NCI-H1694 (cell line): ENCODE results near the gene RPL13.
A peak's percentile ranks its signal among the peaks of the same experiment; 100 is the strongest.
"Not testable (repeated sequence)": the region's sequence is repeated elsewhere in the genome, so short reads cannot be mapped to it uniquely, and the experiment has no call there.

Source experiments
- DNase-seq: peaks from one replicate; lab custom pipeline; 2025; lab: John Stamatoyannopoulos, UW

Gene RPL13

DNA sequence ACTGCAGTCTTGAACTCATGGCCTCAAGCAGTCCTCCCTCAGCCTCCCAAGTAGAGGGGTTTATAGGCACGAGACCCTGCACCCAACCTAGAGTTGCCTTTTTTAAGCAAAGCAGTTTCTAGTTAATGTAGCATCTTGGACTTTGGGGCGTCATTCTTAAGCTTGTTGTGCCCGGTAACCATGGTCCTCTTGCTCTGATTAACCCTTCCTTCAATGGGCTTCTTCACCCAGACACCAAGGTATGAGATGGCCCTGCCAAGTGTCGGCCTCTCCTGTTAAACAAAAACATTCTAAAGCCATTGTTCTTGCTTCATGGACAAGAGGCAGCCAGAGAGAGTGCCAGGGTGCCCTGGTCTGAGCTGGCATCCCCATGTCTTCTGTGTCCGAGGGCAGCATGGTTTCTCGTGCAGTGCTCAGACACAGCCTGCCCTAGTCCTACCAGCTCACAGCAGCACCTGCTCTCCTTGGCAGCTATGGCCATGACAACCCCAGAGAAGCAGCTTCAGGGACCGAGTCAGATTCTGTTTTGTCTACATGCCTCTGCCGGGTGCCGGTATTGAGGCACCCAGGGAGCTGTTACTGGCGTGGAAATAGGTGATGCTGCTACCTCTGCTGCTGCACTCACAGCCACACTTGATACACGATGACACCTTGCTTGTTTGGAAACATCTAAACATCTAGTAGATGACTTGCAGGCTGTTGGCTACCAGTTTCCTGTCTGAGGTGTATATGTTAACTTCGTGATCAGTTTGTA lies 3.3 kb downstream of the RPL13 start:
- DNase-seq, result no peak

DNA sequence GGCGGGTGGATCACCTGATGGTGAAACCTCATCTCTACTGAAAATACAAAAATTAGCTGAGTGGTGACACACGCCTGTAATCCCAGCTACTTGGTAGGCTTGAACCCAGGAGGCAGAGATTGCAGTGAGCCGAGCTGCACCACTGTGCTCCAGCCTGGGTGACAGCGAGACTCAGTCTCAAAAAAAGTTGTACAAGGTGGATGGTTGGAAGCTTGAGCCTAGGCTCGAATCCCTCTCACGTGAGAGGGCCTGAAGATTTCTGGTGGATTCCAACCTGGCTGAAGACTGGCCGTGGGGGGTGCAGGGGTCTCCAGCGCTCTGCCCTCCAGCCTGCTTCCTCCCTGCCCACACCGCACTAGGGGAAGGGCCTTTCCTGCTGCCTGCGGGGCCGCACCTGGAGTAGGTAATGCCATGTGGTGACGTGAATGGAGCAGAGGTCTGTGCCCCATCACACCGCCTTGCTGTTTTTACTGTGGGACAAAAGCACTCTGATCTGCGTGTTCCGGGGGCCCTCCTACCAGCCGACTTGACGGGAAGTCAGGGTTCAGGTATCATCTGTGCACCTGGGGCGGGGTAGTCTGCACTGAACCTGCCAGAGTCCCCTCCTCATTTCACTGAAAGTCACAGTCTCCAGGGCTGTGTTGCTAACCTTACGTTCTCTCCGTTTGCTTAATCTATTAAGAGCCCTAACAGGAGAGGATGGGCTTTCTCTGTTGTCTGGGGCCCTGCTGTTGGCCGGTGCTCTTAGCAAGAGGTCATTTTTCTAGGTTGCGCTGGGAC lies 4.2 kb downstream of the RPL13 start:
- no peak for DNase-seq

DNA sequence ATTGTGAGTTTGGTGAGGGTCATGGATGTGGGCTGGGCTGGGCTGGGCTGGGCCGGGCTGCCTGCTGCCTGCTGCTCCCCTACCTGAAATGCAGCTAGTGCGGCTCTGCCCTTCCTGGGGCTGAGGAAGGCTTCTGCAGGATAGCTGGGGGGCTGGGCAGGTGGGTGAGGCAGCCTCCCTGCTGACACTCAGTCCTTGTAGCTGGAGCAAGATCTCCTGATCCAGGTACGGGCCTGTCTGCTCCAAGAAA lies 4.7 kb downstream of the RPL13 start:
- DNase-seq, result no peak

DNA sequence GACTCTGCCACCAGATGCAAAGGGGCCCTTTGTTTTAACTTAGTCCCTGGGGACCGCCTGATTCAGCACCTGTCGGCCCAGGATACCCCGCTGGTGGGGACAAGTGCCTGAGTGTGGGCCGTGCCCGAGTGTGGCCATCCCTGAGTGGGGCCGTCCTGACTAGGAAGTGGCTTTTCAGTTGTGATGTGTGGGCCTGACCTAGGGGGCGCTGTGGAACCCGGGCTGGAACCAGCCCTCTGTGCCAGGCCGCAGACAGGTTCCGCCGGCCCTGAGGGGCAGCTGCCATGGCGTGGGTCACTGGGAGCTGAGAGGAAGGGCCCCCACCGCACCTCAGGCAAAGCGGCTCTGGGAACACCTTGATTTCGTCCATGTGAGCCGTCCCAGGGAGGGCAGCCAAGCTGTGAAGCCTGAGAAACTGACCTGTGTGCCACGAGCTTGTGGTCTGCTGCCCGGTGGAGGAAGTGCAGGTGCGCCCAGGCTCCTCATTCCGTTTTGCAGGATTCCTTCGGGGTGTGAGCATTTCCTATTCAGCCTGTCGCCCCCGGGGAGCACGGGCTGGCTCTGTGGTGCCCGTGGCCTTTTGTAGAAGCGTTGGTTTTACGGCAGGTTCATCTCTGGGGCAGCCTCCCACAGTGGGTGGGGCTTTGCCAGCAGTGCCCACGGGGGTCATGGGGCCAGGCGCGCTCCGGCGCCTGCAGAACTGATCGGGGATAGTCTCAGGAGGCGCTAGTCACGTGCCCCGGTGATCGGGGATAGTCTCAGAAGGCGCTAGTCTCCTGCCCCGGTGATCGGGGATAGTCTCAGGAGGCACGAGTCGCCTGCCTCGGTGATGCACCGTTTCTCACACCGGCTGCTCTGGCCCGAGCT lies 5.3 kb downstream of the RPL13 start:
- peak; percentile 14 for DNase-seq

DNA sequence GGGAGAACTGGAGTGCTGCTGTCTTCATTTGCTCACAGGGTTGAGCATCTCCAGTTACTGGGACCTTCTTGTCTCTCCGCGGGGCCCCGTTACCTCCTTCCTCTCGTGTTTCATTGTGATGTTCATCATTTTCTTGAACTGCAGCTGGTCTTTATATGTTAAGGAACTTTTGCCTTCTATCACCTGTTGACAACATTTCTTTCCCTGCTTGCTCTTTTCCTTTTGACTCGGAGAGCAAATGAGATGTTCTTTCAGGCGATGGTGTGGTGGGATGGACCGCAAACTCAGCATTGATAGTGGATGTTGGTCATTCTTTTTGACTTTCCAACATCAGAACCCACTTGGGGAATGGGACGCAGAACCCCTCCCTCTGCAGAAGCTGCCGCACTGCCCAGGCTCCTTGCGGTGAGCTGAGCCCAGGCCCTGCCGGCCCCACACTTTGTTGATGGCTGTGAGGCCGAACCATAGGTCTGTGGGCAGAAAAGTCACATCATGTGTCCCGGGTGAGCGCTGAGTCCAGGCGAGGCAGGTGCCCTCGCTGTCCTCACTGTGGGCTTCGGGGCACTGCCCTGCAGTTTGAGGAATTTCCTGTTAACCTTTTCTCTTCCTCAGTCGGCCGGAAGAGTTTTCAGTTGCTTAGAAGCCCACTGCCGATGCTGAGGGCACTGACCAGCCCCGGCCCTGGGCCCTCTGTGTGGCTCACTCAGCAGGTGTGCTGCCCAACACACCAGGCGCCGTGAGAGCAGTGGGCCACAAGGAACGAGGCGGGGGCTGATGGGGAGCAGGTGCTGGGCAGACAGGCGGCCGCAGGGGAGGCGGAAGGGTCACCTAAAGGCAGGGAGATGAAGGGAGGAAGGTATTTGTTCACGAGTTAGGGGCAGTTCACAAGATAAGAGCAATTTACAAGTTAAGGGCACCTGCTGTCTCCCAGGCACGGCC lies 7.4 kb downstream of the RPL13 start:
- DNase-seq, result no peak

DNA sequence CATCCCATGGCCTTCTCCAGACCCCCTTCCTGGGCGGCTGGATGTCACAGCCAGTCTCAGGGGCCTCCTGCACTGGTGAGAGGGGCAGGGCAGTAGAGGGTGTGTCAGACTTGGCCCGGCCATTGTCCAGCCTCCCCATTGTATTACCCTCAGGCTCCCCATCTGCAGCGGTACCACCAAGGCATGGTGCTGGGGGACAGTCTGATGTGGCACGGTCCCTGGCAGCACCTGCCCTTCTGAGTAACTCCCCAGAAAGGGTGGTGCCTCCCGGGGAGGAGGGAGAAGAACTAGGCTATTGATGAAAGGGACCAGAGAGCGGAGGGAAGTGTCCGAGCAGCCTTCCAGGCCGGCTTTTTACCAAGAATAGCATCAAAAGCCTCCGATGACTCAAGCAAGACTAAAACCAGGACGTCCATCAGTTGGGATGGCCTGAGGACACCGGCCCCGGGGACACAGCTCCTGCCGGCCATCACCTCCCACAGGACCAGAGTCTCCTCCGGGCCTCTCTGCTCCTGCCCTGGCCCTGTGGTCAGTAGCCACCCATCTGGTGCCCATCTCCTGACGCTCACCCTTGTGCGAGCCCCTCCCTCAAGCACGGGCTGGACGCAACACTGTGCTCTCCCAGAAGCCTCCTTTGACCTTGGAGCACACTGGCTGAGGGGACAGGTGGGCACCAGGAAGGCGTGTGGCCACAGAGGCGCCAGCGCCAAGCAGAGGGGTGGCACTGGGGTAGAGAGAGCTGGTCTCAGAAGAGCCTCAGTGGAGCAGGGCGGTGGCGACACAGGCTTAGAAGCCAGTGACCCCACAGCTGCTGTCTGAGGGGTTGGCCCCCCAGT lies 9.2 kb downstream of the RPL13 start:
- no peak for DNase-seq

DNA sequence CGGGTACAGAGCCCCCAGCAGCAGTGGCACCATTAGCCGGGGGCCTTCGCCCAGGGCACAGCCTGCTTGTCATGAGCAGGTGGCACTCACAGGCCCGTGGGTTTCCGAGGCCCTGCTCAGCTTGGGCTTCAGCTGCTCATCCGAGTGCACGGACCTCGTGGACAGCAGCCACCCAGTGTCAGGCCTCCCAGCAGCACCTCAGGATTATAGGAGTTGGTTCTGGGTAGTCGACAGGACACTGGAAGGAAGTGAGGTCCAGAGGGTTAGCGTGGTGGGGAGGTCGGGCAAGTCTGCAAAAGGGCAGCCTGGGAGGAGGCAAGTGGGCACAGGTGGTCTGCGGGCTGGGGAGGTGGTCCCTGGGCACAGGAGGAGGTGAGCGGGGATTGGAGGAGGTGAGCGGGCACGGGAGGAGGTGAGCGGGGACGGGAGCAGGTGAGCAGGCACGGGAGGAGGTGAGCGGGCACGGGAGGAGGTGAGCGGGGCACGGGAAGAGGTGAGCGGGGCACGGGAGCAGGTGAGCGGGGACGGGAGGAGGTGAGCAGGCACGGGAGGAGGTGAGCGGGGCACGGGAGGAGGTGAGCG lies 10.0 kb downstream of the RPL13 start:
- DNase-seq, result no peak

DNA sequence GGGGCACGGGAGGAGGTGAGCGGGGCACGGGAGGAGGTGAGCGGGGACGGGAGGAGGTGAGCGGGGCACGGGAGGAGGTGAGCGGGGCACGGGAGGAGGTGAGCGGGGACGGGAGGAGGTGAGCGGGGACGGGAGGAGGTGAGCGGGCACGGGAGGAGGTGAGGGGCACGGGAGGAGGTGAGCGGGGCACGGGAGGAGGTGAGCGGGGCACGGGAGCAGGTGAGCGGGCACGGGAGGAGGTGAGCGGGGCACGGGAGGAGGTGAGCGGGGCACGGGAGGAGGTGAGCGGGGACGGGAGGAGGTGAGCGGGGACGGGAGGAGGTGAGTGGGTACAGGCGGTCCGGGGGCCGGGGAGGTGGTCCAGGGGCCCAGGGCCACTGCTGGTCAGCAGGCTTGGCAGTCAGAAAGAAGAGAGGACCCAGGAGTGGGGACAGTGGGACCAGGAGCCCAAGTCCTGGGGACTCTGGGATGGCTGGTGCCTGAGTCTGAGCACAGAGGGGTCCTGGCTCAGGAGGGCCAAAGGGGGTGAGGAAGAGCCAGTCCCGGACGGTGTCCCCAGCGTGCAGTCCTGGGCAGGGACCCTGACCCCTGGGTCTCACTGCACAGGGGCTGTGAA lies 10.6 kb downstream of the RPL13 start:
- DNase-seq, result not testable (repeated sequence)

DNA sequence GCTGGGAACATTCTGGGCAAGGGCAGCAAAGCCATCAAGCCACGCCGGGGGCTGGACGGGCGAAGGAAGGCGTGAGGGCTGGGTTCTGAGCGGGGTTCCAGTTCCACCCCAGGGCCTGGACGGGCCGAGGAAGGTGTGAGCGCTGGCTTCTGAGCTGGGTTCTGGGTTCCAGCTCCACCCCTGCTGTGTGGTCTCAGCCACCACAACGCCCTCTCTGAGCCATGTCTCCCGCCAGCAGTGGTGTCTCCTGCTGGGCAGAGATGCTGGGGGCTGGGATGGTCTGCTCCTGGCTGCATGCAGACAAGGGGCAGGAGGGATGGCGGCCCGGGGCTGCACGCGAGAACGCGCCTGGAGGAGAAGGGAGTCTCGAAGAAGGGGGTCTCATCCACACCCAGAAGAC lies 11.2 kb downstream of the RPL13 start:
- DNase-seq, result no peak

DNA sequence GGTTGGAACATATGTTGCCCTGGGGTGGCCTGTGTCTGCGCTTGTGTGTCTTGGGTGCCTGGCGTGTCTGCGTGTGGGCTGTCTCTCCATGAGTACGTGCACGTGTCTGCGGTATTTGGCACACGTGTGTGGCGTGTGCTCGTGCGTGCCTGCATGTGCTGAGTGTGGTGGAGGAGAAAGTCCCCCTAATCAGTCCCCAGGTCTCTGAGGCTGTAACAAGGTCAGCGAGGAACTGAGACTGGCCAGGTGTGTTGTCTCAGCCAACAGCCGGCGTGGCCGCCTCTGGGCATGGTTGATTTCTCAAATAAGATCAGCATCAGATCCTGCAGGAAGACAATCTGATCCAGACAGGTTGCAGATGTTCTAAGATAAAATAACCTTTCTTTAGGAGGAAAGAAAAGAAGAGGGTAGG lies 11.6 kb downstream of the RPL13 start:
- DNase-seq, result no peak

DNA sequence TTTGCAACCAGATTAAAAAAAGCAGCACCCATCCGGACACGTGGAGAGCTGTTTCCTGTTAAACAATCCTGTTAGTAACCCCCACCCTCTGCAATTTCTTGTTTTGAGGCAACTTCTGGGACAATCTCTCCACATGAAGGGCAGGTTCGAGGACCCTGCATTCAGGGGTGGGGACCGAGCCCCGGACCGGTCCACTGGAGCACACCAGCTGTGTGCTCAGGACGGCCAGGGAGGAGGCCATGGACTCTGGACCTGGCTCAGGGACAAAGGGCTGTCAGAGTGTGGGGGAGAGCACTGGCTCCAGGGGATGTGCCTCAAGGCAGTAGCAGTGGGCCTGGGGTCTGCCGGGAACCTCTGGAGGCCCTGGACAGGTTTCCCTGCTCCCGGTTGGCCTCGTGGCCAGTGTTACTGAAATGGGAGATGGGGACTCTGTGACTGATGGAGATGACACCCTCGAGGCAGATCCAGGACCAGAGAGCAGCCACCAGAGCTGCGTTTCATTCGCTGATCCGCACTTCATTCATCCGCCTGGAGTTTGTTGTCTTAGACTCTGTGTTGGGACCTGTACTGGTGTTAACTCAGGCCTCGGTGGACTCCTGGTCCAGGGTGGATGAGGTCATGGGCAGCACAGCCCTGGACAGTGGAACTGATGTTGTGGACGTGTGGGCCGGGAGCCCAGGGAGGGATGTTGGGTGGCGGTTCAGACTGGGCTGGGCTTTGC lies 12.2 kb downstream of the RPL13 start:
- DNase-seq, result no peak

DNA sequence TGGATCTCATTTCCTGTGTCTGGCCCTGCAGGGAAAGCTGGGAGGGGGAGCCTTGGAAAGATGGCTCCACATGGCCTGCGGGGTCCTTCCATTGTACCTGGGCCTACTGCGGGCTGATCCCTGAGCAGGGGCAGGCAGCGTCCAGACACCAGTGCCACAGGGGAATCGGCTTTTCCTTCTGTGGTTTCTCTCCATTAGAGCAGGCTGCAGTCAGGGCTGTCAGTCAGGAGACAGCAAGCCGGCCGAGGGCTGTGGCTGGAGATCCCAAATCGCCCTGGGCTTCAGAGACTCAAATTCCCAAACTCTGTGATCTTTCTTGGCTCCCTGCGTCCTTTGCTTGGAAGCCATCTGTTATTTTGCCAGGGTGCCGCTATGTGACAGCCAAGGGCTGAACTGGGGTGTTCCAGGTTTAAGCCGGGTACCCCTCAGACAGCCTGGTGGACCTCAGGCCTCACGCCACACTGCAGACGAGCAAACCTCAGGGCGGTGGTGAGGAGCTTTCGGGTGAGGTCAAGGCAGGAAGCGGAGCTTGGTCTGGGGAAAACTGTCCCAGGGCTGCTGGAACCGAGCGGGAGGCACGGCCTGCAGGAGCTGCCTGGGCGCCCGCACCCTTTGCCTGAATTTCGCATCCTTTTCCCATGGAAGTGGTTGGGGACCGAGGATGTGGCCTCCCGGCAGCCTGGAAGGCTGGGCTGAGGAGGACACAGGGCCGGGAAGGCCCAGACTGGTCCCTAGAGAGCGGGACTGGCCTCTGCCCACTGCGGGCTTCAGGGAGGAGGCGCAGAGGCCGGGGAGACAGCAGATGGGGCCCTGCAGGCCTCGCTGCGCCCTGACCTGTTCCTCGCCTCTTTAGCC lies 13.6 kb downstream of the RPL13 start:
- DNase-seq, result no peak

DNA sequence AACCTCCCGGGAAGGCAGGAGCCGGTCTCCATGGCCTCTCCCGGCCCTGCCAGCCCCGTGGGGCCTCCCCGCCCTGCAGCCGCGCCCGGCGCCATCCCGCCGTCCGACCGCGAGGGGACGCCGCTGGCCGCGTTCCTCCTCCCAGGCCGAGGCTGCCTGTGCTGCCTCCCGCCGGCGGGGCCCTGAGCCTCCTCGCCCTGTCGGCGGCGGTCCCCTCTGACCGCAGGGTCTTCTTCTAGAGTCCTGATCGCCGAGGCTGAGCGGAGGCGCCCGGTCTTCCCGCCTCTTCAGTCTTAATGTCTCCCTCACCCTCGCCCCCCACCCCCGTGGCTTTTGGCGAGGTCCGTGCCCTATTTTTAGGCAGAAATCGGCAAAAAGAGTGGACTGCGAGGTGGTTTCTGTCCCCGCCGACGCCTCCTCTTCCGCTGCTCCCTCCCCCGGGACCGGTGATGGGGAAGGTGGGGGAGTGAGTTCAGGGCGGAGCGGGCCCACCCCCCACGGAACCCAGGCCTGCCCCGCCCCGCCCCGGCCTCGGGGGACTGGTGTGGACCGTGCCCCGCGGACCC lies 14.3 kb downstream of the RPL13 start:
- DNase-seq, result peak; percentile 9

DNA sequence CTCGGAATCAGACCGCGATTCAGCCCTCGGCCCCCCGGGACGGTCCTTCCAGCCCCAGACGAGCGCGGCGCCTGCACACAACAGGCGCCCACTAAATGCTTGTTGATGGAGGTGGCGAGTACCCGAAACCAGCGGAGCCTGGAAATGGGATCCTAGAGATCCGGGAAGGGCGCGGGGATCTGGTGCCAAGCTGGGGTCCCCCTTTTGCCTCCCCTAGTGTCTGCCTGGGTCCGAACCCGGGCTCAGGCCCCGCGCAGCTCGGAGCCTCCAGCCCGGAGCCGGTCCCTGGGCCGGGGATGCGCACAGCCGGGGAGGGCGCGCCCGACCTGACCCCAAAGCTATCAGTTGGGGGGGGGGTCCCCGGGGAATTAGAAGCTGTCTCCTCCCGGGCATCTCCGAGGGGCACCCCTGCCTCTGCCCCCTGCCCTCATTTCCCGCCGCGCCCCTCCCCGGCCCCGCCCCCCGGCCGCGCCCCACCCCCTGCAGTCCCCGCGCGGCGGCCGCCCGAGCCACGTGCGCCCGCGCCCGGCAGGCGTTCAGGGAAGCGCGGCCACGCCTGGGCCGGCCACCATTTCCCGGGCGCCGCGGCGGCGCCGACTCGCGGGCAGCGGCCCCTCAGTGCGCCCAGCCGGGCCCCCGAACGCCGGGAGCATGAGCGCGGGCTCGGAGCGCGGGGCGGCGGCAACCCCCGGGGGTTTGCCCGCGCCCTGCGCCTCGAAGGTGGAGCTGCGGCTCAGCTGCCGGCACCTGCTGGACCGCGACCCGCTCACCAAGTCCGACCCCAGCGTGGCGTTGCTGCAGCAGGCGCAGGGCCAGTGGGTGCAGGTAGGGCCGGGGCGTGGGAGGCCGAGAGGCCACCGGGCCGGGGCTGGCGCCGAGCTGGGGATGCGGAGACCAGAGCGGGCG lies 15.0 kb downstream of the RPL13 start, which contains the start of gene CPNE7:
CPNE7 (plus strand) TSS at position 512 of the 906 bp plus-strand sequence; CDS start at position 652, 140 bp downstream.
- no peak for DNase-seq

DNA sequence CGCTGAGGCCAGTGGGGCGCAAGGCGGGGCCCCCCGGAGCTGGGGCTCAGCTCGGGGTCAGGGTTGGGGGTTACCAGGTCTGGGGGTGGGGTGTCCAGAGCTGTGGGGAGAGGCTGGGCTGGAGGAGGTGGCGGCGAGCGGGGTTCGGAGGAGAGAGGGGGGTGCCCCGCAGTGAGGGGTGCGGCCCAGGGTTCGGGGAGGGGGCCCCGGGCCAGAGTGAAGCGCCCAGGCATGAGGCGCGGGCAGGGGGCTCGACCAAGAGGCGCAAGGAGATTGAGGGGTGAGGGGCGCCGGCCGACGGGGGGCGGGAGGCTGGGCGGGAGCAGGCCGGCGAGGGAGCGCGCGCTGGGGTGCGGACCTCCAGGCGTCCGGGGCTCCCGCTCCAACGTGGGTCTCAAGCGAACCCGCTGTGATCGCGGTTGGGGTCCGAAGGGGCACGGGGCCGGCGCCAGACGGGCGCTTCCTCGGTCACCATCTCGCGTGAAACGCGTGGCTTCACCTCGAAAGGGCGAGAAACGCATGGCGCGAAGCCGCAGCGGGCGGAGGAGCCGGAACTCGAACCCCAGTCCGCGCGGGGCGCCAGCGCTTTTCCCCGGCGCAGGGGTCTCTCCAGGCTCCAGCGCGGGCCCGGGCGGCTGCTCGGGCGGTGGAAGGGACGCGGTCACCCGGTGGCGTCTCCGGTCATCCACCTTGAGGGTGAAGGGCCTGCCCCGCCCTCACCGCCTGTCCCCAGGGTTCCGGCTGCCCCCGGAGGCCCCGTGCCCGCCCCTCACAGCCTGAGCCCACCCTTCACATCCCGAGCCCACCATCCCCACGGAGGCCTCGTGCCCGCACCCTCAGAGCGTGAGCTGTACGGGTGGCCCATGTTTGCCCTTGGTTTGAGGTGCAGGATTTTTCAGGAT lies 15.9 kb downstream of the RPL13 start:
- DNase-seq, result no peak
